ENCODE results near the gene CLPTM1L. TPM values are rescaled to one million over a fixed set of nuclear protein-coding genes. Genes with fewer than 3 reads are reported as not detected.

Gene CLPTM1L
- total and polyA plus RNA-seq, 4 donors: 66.0 to 95.5 (median 71.8) TPM

- Histone ChIP-seq H3K4me3 (ENCODE audit: low read length in 2 of 2) (no peak overlapping the region), H3K27ac (ENCODE audit: low read depth in 1 of 2, low read length in 2 of 2) (no peak overlapping the region), H3K36me3 (ENCODE audit: control insufficient read depth in 1 of 2, insufficient read depth in 2 of 2, low read length in 1 of 2) (no peaks in the 10 kb centered on the region), H3K4me1 (ENCODE audit: control insufficient read depth in 1 of 2, insufficient read depth in 2 of 2, low read length in 2 of 2) (no peaks in the 10 kb centered on the region), H3K9me3 (ENCODE audit: control insufficient read depth, low read length) (no peaks in the 10 kb centered on the region), H3K27me3 (ENCODE audit: control insufficient read depth in 1 of 2, insufficient read depth in 2 of 2, low read length in 1 of 2) (no peaks in the 10 kb centered on the region)
- DNase-seq: no peak
- no peak for ATAC-seq (ENCODE audit: low FRiP score)
- intact Hi-C loops (cut with DNase I): no loop called here
- 85 to 87% methylated on average over 18 of the region's 18 CpGs for WGBS, 2 donors
Observed at GRCh38 chr5:1382248-1382700, 37.4 kb upstream of the CLPTM1L start.

GRCh38 chr5:1381370-1382247, 36.7 kb upstream of the CLPTM1L start:
- Histone ChIP-seq H3K4me3 (ENCODE audit: low read length in 2 of 2) (no peak overlapping the region), H3K36me3 (ENCODE audit: control insufficient read depth in 1 of 2, insufficient read depth in 2 of 2, low read length in 1 of 2) (no peaks in the 10 kb centered on the region), H3K27me3 (ENCODE audit: control insufficient read depth in 1 of 2, insufficient read depth in 2 of 2, low read length in 1 of 2) (no peaks in the 10 kb centered on the region), H3K4me1 (ENCODE audit: control insufficient read depth in 1 of 2, insufficient read depth in 2 of 2, low read length in 2 of 2) (no peaks in the 10 kb centered on the region), H3K9me3 (ENCODE audit: control insufficient read depth, low read length) (no peaks in the 10 kb centered on the region), H3K27ac (ENCODE audit: low read depth in 1 of 2, low read length in 2 of 2) (no peak overlapping the region)
- intact Hi-C loops (cut with DNase I): no loop called here
- DNase-seq: peak in 1 of 2 donors; percentile 59
- WGBS, 2 donors: 86 to 87% methylated on average over 25 of the region's 25 CpGs
- no peak for ATAC-seq (ENCODE audit: low FRiP score)

GRCh38 chr5:1380910-1381309, 36.0 kb upstream of the CLPTM1L start:
- intact Hi-C loops (cut with DNase I): no loop called here
- no peaks in the 10 kb centered on the region for H3K27me3 ChIP-seq (ENCODE audit: control insufficient read depth in 1 of 2, insufficient read depth in 2 of 2, low read length in 1 of 2)
- no peak overlapping the region for H3K4me3 ChIP-seq (ENCODE audit: low read length in 2 of 2)
- H3K9me3 ChIP-seq (ENCODE audit: control insufficient read depth, low read length): no peaks in the 10 kb centered on the region
- no peaks in the 10 kb centered on the region for H3K4me1 ChIP-seq (ENCODE audit: control insufficient read depth in 1 of 2, insufficient read depth in 2 of 2, low read length in 2 of 2)
- ATAC-seq (ENCODE audit: low FRiP score) (no peak), DNase-seq (peak in 1 of 2 donors; percentile 71)
- 66 to 71% methylated on average over 12 of the region's 12 CpGs for WGBS, 2 donors
- H3K27ac ChIP-seq (ENCODE audit: low read depth in 1 of 2, low read length in 2 of 2): no peak overlapping the region
- no peaks in the 10 kb centered on the region for H3K36me3 ChIP-seq (ENCODE audit: control insufficient read depth in 1 of 2, insufficient read depth in 2 of 2, low read length in 1 of 2)

- intact Hi-C loops (cut with DNase I): no loop called here
- no peaks in the 10 kb centered on the region for H3K27me3 ChIP-seq (ENCODE audit: control insufficient read depth in 1 of 2, insufficient read depth in 2 of 2, low read length in 1 of 2)
- 23 to 26% methylated on average over 34 of the region's 34 CpGs for WGBS, 2 donors
- no peak overlapping the region for H3K27ac ChIP-seq (ENCODE audit: low read depth in 1 of 2, low read length in 2 of 2)
- H3K4me1 ChIP-seq (ENCODE audit: control insufficient read depth in 1 of 2, insufficient read depth in 2 of 2, low read length in 2 of 2): no peaks in the 10 kb centered on the region
- H3K36me3 ChIP-seq (ENCODE audit: control insufficient read depth in 1 of 2, insufficient read depth in 2 of 2, low read length in 1 of 2): no peaks in the 10 kb centered on the region
- DNase-seq: peak in 1 of 2 donors; percentile 83
- H3K4me3 ChIP-seq (ENCODE audit: low read length in 2 of 2): no peak overlapping the region
- no peaks in the 10 kb centered on the region for H3K9me3 ChIP-seq (ENCODE audit: control insufficient read depth, low read length)
- no peak for ATAC-seq (ENCODE audit: low FRiP score)
Observed at GRCh38 chr5:1380011-1380817, 35.3 kb upstream of the CLPTM1L start.

GRCh38 chr5:1378866-1379659, 34.2 kb upstream of the CLPTM1L start:
- Histone ChIP-seq H3K27me3 (ENCODE audit: control insufficient read depth in 1 of 2, insufficient read depth in 2 of 2, low read length in 1 of 2) (no peaks in the 10 kb centered on the region), H3K36me3 (ENCODE audit: control insufficient read depth in 1 of 2, insufficient read depth in 2 of 2, low read length in 1 of 2) (no peaks in the 10 kb centered on the region), H3K4me1 (ENCODE audit: control insufficient read depth in 1 of 2, insufficient read depth in 2 of 2, low read length in 2 of 2) (no peaks in the 10 kb centered on the region), H3K9me3 (ENCODE audit: control insufficient read depth, low read length) (no peaks in the 10 kb centered on the region), H3K27ac (ENCODE audit: low read depth in 1 of 2, low read length in 2 of 2) (no peak overlapping the region), H3K4me3 (ENCODE audit: low read length in 2 of 2) (no peak overlapping the region)
- 89 to 92% methylated on average over 24 of the region's 24 CpGs for WGBS, 2 donors
- DNase-seq: peak in 1 of 2 donors; percentile 55
- intact Hi-C loops (cut with DNase I): no loop called here
- ATAC-seq (ENCODE audit: low FRiP score): no peak

- Histone ChIP-seq H3K4me3 (ENCODE audit: low read length in 2 of 2) (no peak overlapping the region), H3K4me1 (ENCODE audit: control insufficient read depth in 1 of 2, insufficient read depth in 2 of 2, low read length in 2 of 2) (no peaks in the 10 kb centered on the region), H3K27me3 (ENCODE audit: control insufficient read depth in 1 of 2, insufficient read depth in 2 of 2, low read length in 1 of 2) (no peaks in the 10 kb centered on the region), H3K27ac (ENCODE audit: low read depth in 1 of 2, low read length in 2 of 2) (no peak overlapping the region), H3K9me3 (ENCODE audit: control insufficient read depth, low read length) (no peaks in the 10 kb centered on the region), H3K36me3 (ENCODE audit: control insufficient read depth in 1 of 2, insufficient read depth in 2 of 2, low read length in 1 of 2) (no peaks in the 10 kb centered on the region)
- intact Hi-C loops (cut with DNase I): no loop called here
- 92 to 94% methylated on average over 18 of the region's 18 CpGs for WGBS, 2 donors
- ATAC-seq (ENCODE audit: low FRiP score) (no peak), DNase-seq (peak in 1 of 2 donors; percentile 62)
Observed at GRCh38 chr5:1378096-1378495, 33.2 kb upstream of the CLPTM1L start.

GRCh38 chr5:1376981-1377380, 32.1 kb upstream of the CLPTM1L start:
- Histone ChIP-seq H3K27me3 (ENCODE audit: control insufficient read depth in 1 of 2, insufficient read depth in 2 of 2, low read length in 1 of 2) (no peaks in the 10 kb centered on the region), H3K27ac (ENCODE audit: low read depth in 1 of 2, low read length in 2 of 2) (no peak overlapping the region), H3K9me3 (ENCODE audit: control insufficient read depth, low read length) (no peaks in the 10 kb centered on the region), H3K4me3 (ENCODE audit: low read length in 2 of 2) (no peak overlapping the region), H3K36me3 (ENCODE audit: control insufficient read depth in 1 of 2, insufficient read depth in 2 of 2, low read length in 1 of 2) (no peaks in the 10 kb centered on the region), H3K4me1 (ENCODE audit: control insufficient read depth in 1 of 2, insufficient read depth in 2 of 2, low read length in 2 of 2) (no peaks in the 10 kb centered on the region)
- WGBS, 2 donors: 77 to 84% methylated on average over 3 of the region's 3 CpGs
- DNase-seq: peak in 1 of 2 donors; percentile 23
- no peak for ATAC-seq (ENCODE audit: low FRiP score)
- intact Hi-C loops (cut with DNase I): no loop called here
